K562 (cell line): ENCODE results near the gene IP6K3. TPM values are rescaled to one million over a fixed set of nuclear protein-coding genes. Genes with fewer than 3 reads are reported as not detected.

Source experiments
- BCOR ChIP-seq: fragments of 450-650 bp; IDR thresholded peaks from 2 replicates; pipeline ENCODE4 v1.6.1; 2016
- CXXC5 ChIP-seq: fragments of 250-450 bp; sonication (Bioruptor Pico); IDR thresholded peaks from 2 replicates; pipeline ENCODE4 v1.8.0; 2022; ENCODE audit warnings: inconsistent platforms, mild to moderate bottlenecking, moderate library complexity
- GABPB2 ChIP-seq: fragments of 250-450 bp; sonication (Bioruptor Pico); conservative IDR thresholded peaks from 2 replicates; pipeline ENCODE4 v1.5.1; 2021; ENCODE audit warnings: mild to moderate bottlenecking
- GMEB1 ChIP-seq: fragments of 250-450 bp; sonication (Bioruptor Pico); IDR thresholded peaks from 2 replicates; pipeline ENCODE4 v1.4.0; 2020; ENCODE audit warnings: mild to moderate bottlenecking
- HLTF ChIP-seq: fragments of 450-650 bp; IDR thresholded peaks from 2 replicates; pipeline ENCODE4 v1.6.1; 2016
- MCM2 ChIP-seq: fragments of 450-650 bp; IDR thresholded peaks from 2 replicates; pipeline ENCODE4 v1.6.1; 2017; ENCODE audit warnings: low read depth, mild to moderate bottlenecking
- MITF ChIP-seq: IDR thresholded peaks from 2 replicates; pipeline ENCODE4 v1.6.1; 2014; ENCODE audit warnings: antibody characterized with exemption
- POLR2B ChIP-seq: fragments of 450-650 bp; IDR thresholded peaks from 2 replicates; pipeline ENCODE4 v1.6.1; 2018; ENCODE audit warnings: low read depth; ENCODE audit not compliant: partially characterized antibody
- POLR2H ChIP-seq: IDR thresholded peaks from 2 replicates; pipeline ENCODE4 v1.6.1; 2016; ENCODE audit warnings: missing genetic modification characterization, low read depth, mild to moderate bottlenecking, control low read depth, missing compliant biosample characterization, moderate library complexity
- UBTF ChIP-seq, 2 experiments: IDR thresholded peaks; 2 replicates each; pipeline ENCODE4 v1.6.1; 2012; ENCODE audit warnings: improper control_type of control experiment in 2 of 2, low read depth in 2 of 2, low read length in 2 of 2, borderline replicate concordance in 1 of 2
- ZBTB40 ChIP-seq, 2 experiments: fragments of 450-650 bp in 1 of 2; sonication (generic) in 1 of 2; formaldehyde crosslinking in 1 of 2; IDR thresholded peaks; 2 replicates each; pipeline versions ENCODE4 v1.7.1 to v1.9.0; 2016 to 2022; ENCODE audit warnings: inconsistent platforms in 1 of 2, mild to moderate bottlenecking in 1 of 2, missing genetic modification reagents in 1 of 2
- ZKSCAN8 ChIP-seq: fragments of 200-800 bp; sonication (Bioruptor generic); IDR thresholded peaks from 2 replicates; pipeline ENCODE4 v1.6.1; 2016; ENCODE audit warnings: missing genetic modification characterization, missing compliant biosample characterization
- polyA plus RNA-seq, 8 experiments: library from polyadenylated mRNA; depleted of rRNA in 4 of 8; stranded (reverse) in 5 of 8; unstranded in 3 of 8; fragments of >200 nt; fragmentation: Nextera tagmentation in 2 of 8; fragmentation: Illumina TruSeq in 1 of 8; extraction: Ambion mirVana in 2 of 8; extraction: Trizol in 1 of 8; gene quantifications; 2 replicates each; pipeline versions ENCODE4 v1.2.1 to v1.2.3, GENCODE V29; 2011 to 2014; ENCODE audit warnings: inconsistent platforms in 1 of 8, missing spikeins in 1 of 8
- total RNA-seq, 7 experiments: library from RNA; depleted of rRNA in 6 of 7; stranded (reverse); fragments of >200 nt in 6 of 7; fragmentation: Illumina TruSeq in 2 of 7; extraction: Trizol in 2 of 7; gene quantifications; 2 replicates each; pipeline versions ENCODE4 v1.2.1 to v1.2.3, GENCODE V29; 2011 to 2021; ENCODE audit warnings: low replicate concordance in 1 of 7

IP6K3 gene
- total and polyA plus RNA-seq, 9 of the 15 experiments (the other 6 are each of a cell fraction or from before 2014, with no cell fraction given), result not detected

- peak; percentile 83 for TF ChIP-seq ZBTB40 (IDR thresholded peaks at IDR 0.05)
- TF ChIP-seq ZBTB40 (CRISPR knock-in tag; IDR thresholded peaks at IDR 0.05), result no peak
- TF ChIP-seq GABPB2 (CRISPR knock-in tag), result no peak
- TF ChIP-seq POLR2B, result peak; percentile 55
- TF ChIP-seq CXXC5 (CRISPR knock-in tag), result peak; percentile 10; the same call in 1 of the 2 replicates
- no peak for TF ChIP-seq ZKSCAN8
- no peak for TF ChIP-seq POLR2H (tag)
- peak; percentile 40; the same call in 1 of the 2 replicates for TF ChIP-seq GMEB1 (CRISPR knock-in tag)
- TF ChIP-seq MITF, result no peak
- peak; percentile 58; the same call in 1 of the 2 replicates for TF ChIP-seq HLTF
- TF ChIP-seq MCM2, result no peak
- TF ChIP-seq UBTF (IDR thresholded peaks at IDR 0.05; ENCODE audit: borderline replicate concordance in 1 of 2, low read depth in 2 of 2, low read length in 2 of 2), result peak in 1 of 2 experiments; percentile 56; a peak in 2 of 4 replicates
- no peak for TF ChIP-seq BCOR
Measured at GRCh38 chr6:33787954-33788693, 41.4 kb upstream of the IP6K3 start (continued).
